NCI-H1436 treated with DMSO at 0.1 percent for 48 hours (cell line): ENCODE results near the gene ZFHX2.
"Not testable (repeated sequence)": the region's sequence is repeated elsewhere in the genome, so short reads cannot be mapped to it uniquely, and the experiment has no call there.

Source experiments
- DNase-seq: peaks from one replicate; lab custom pipeline; 2025; lab: John Stamatoyannopoulos, UW

The ZFHX2 gene

DNA sequence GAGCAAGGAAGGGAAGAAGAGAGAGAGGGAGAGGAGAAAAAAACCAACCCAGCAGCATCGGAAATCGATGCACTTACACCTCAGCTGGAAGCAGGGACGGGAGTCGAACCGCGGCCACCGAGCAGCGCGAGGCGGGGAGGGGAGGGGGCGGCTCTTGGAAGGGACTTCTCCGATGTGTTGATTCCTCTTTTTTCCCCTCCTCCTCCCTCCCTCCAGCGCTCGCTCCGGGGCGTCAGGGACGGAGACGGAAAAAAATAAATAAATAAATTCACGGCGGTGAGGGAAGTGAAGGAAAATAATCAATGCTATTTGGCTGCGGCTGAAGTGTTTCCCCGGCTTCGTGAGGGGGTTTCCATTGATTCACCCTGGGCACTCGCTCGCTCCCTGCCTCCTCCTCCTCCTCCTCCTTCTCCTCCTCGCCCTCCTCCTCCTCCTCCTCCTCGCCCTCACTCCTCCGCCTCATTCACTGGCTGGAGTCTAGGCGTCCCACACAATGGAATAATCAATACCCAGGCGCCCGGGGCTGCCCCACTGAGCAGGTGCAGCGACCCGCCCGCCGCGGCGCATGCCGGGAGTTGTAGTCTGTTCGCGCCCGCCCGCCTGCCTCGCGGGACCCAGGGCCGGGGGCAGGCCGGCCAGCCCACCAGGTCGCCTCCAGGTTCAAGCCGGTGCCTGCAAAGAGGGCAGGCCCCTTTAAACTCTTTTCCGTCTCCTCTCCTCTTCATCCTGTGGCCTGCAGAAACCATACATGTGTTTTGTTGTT, at the start of gene ZFHX2:
Gene ZFHX2 (minus strand): TSS at position 500 of the 763 bp plus-strand sequence. CDS start 16,440 bp downstream, outside the sequence.
- peak; percentile 62 for DNase-seq

- no peak for DNase-seq
Measured at GRCh38 chr14:23600806-23601205, 49.2 kb upstream of the ZFHX2 start.

- DNase-seq, result no peak
Measured at GRCh38 chr14:23600322-23600707, 48.8 kb upstream of the ZFHX2 start.

DNA sequence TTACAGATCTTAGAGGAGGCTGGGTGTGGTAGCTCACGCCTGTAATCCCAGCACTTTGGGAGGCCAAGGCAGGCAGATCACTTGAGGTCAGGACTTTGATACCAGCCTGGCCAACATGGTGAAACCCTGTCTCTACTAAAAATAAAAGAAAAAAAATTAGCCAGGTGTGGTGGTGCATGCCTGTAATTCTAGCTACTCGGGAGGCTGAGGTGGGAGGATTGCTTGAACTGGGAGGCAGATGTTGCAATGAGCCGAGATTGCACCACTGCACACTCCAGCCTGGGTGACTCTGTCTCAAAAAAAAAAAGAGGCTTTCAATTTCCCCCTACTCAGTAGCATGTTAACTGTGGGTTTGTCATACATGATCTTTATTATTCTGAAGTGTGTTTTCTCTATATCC, 42.6 kb upstream of the ZFHX2 start:
- not testable (repeated sequence) for DNase-seq

DNA sequence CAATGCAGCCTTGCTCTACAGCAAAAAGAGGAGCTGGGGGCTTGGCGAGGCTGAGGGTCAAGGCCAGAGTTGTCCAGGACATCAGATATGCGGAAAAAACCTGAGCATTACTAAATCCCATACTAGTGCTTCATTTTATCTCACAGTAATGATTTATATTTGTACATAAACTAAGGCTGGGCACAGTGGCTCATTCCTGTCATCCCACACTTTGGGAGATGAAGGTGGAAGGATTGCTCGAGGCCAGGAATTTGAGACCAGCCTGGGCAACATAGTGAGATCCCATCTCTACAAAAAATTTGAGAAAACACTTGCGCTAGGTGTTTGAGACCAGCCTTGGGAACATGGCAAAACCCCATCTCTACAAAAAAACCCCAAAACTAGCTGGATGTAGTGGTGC, 38.6 kb upstream of the ZFHX2 start:
- DNase-seq, result no peak

DNA sequence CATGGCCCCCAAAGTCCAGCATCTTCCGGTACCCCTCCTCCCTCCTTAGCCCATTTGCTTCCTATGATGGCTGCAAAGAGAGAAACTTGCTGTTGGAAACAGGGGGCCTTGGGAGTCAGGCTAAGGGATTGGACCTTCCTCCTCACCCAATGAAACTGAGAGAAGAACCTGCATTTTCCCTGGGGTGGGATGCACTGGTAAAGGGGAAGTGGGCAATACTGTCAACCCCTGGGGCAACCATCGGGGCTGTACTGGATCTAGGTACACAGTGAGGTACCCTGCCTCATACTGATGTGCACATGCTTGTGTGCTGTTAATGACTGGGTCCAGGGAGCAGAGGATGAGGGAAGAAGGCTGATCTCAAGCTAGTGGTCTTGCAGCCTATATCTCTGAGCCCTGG, 38.0 kb upstream of the ZFHX2 start:
- no peak for DNase-seq

GRCh38 chr14:23588884-23589598, 37.5 kb upstream of the ZFHX2 start:
- peak; percentile 45 for DNase-seq

DNA sequence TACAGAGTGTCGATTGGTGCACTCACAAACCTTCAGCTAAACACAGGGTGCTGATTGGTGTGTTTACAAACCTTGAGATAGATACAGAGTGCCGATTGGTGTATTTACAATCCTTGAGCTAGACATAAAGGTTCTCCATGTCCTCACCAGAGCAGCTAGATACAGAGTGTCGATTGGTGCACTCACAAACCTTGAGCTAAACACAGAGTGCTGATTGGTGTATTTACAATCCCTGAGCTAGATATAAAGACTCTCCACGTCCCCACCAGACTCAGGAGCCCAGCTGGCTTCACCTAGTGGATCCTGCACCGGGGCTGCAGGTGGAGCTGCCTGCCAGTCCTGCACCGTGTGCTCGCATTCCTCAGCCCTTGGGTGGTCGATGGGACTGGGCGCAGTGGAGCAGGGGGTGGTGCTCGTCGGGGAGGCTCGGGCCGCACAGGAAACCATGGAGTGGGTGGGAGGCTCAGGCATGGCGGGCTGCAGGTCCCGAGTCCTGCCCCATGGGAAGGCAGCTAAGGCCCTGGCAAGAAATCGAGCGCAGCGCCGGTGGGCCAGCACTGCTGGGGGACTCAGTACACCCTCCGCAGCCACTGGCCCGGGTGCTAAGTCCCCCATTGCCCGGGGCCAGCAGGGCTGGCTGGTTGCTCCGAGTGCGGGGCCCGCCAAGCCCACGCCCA, 33.1 kb upstream of the ZFHX2 start:
- DNase-seq, result not testable (repeated sequence)

- not testable (repeated sequence) for DNase-seq
Measured at GRCh38 chr14:23583761-23584526, 32.4 kb upstream of the ZFHX2 start.

DNA sequence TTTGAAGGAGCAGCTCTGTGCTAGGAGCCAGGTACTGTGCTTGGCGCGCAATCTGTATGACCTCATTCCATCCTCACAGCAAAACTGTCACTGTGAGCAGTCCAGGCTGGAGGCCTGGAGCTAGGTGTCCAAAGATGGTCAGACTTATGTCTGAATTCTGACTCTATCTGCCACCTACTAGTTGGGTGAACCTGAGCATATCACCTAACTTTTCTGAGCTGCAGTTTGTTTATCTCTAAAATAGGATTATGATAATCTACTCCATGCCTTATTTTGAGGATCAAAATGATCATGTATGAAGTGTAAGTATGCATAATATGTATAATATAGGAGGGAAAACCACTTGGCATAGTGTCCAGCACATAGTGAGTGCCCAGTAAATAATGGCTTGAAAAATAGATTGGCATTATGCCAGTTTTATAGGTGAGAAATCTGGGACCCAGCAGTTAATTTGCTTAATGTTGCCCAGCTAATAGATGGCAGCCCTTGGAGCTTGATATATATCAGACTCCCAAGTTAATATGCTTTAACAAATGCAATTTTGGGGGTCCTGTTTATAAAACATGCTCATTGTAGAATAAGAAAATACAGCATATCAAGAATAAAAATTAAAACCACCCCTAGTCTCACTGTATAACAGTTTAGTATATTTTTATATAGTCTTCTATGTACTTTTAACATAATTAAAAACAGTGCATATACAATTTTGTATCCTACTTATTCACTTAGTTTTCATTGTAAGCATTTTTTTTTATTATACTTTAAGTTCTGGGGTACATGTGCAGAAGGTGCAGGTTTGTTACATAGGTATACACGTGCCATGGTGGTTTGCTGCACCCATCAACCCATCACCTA, 31.6 kb upstream of the ZFHX2 start:
- no peak for DNase-seq

DNA sequence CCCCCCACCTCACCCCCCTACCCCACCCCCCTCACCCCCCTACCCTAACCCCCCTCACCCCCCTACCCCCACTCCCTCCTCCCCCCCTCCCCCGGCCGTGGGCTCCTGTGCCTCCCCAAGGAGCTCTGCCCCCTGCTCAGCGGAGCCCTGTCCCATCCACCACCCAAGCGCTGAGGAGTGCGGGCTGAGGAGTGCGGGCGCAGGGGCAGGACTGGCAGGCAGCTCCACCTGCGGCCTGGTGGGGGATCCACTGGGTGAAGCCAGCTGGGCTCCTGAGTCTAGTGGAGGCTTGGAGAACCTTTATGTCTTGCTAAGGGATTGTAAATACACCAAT, 29.4 kb upstream of the ZFHX2 start:
- no peak for DNase-seq

- no peak for DNase-seq
Measured at GRCh38 chr14:23580152-23580926, 28.8 kb upstream of the ZFHX2 start.

GRCh38 chr14:23579739-23580138, 28.2 kb upstream of the ZFHX2 start:
- no peak for DNase-seq

GRCh38 chr14:23579311-23579630, 27.7 kb upstream of the ZFHX2 start:
- no peak for DNase-seq

DNA sequence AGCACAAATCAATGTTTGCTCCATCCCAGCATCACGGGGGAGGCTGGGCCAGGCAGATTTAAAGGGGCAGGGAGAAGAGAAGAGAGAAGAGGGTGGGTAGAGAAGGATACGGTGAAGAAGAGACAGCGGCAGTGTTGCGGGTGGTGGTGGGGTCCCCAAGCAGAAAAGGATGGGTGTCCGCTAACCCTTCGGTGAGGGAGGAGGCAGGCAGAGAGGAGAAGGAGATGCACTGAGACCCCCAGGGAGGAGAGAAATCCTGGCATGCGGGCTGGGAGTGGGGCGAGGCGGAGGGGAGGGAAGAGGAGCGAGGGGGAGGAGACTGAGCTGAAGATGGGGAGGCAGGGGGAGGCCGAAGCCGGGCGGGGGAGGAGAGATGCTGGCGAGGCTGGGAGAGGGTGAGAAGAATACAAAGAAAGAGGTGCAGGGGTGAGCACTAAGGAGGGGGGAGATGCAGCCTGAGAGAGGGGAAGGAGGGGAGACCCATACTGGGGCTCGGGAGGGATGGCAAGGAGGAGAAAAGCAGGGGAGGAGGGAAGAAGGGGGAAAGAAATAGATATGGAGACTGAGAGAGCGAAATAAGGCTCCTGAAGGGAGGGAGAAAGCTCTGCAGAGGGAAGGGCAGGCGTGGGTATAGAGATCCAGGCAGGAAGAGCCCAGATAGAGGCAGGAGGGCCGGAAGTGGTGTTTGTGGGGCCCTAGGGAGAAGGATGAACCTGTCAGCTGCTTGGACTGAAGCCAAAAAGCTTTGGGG, 27.2 kb upstream of the ZFHX2 start, which contains the start of gene JPH4:
Gene JPH4 (minus strand): TSS at position 231 of the 751 bp plus-strand sequence. CDS start 1,337 bp downstream, outside the sequence.
- no peak for DNase-seq

DNA sequence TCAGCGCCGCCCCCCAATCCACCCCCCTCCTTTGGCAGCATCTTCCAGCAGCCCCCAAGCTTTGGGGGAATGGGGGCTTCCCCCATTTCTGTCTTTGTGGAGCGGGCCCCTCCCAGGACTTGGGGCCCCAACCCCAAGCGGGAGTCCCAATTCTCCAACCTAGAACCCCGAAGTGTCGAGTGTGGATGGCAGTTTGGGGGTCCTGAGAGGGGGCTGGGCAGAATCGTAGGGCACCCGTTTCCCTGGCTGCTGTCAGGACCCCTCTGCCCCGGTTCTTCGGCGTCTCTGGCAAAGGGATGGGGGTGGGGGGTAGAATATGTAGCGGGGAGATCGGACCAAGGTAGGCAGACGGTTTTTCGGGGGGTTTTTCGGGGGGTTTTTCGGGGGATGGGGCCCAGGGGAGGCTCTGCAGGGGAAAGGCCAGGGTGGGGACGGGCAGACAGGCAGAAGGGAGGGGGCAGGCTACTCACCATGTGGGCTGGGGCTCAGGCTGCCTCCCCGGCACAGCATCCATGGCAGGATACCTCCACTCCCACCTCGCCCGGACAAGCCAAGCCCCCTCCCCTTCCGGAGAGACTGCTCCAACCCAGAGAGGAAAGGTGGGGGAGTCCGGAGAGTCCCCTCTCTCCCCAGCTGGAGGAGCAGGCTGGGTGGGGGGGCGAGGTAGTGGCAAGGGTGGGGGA, 26.3 kb upstream of the ZFHX2 start:
- DNase-seq, result no peak

GRCh38 chr14:23577004-23577681, 25.6 kb upstream of the ZFHX2 start:
- no peak for DNase-seq

- DNase-seq, result no peak
Measured at GRCh38 chr14:23573384-23574015, 21.9 kb upstream of the ZFHX2 start.
